T-helper 2 cell (primary cell): ENCODE measurements around the gene URB1.
"Not testable (repeated sequence)": the region's sequence is repeated elsewhere in the genome, so short reads cannot be mapped to it uniquely, and the experiment has no call there.

Experiments used
- DNase-seq, 5 experiments: peaks; one replicate each; pipeline versions ENCODE4 v3.0.0 to v3.0.0-alpha.2; 2012 to 2022
- total RNA-seq, 2 donors: gene quantifications; one replicate each; lab custom pipeline; 2026; lab: John Stamatoyannopoulos, UW

URB1 gene
- total RNA-seq, result 33.4 to 57.8 reads per million in 2 donors

- DNase-seq, result peak; percentile 89 to 94 (median 90)
These were observed at the start of gene URB1 for GRCh38 chr21:32392880-32393676. TSS of gene URB1 (minus strand) at chr21:32393012. CDS start at chr21:32392910, 102 bp downstream.

GRCh38 chr21:32437729-32438128 is 44.9 kb upstream of the URB1 start:
- no peak for DNase-seq

GRCh38 chr21:32432982-32433660 is 40.3 kb upstream of the URB1 start:
- not testable (repeated sequence) for DNase-seq

- no peak for DNase-seq
These were observed 35.3 kb upstream of the URB1 start for GRCh38 chr21:32427958-32428623.

GRCh38 chr21:32426592-32427051 is 33.8 kb upstream of the URB1 start:
- DNase-seq, result no peak

GRCh38 chr21:32426066-32426465 is 33.3 kb upstream of the URB1 start:
- no peak for DNase-seq

- no peak for DNase-seq
These were observed 32.8 kb upstream of the URB1 start for GRCh38 chr21:32425628-32426027.

- DNase-seq, result no peak
These were observed 31.9 kb upstream of the URB1 start for GRCh38 chr21:32424674-32425073.

GRCh38 chr21:32424191-32424535 is 31.4 kb upstream of the URB1 start:
- no peak for DNase-seq

- no peak for DNase-seq
These were observed 30.7 kb upstream of the URB1 start for GRCh38 chr21:32423320-32424190.

GRCh38 chr21:32422064-32422463 is 29.3 kb upstream of the URB1 start:
- DNase-seq, result no peak

- DNase-seq, result no peak
These were observed 25.3 kb upstream of the URB1 start for GRCh38 chr21:32418146-32418545.

GRCh38 chr21:32415451-32416398 is 22.9 kb upstream of the URB1 start:
- DNase-seq, result no peak

GRCh38 chr21:32414579-32415358 is 22.0 kb upstream of the URB1 start:
- DNase-seq, result no peak

- DNase-seq, result no peak
These were observed 21.1 kb upstream of the URB1 start for GRCh38 chr21:32413697-32414578.

GRCh38 chr21:32413015-32413504 is 20.2 kb upstream of the URB1 start:
- no peak for DNase-seq

- DNase-seq, result peak; percentile 53 to 86 (median 66)
These were observed 19.6 kb upstream of the URB1 start, which contains the start of gene EVA1C for GRCh38 chr21:32412162-32413014. TSS of gene EVA1C (plus strand) at chr21:32412706. CDS start at chr21:32412854, 148 bp downstream.
